ENCODE results near the gene SPATA13. TPM values are rescaled to one million over a fixed set of nuclear protein-coding genes. Genes with fewer than 3 reads are reported as not detected.

Gene SPATA13
- total RNA-seq, 3 donors from 2014 or later = 35.2 to 59.5 (median 35.6) TPM

DNA sequence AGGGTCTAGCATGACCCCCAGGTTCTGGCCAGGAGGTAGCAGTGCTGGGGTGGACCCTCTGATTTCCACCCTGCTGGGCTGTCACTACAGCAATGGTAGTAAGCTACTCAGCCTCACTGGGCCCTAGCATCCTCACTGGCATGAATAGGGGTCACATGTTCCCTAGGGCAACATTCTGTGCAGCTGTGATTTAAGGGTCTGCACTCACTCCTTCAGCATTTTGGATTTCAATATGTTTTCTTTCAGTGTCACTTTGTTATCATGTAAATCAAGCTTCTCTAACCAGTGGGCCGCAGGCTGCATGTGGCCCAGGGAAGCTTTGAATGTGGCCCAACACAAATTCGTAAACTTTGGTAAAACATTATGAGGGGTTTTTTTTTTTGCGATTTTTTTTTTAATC lies 57.8 kb downstream of the SPATA13 start:
- Histone ChIP-seq H3K4me1 (ENCODE audit: low read depth) (peaks cover 15% of the 10 kb centered on the region), H3K4me3 (no peak overlapping the region), H3K36me3 (ENCODE audit: low read depth) (no peaks in the 10 kb centered on the region), H3K9me3 (no peaks in the 10 kb centered on the region)
- TF ChIP-seq CTCF (IDR thresholded peaks at IDR 0.05) = no peak
- DNase-seq = no peak
- ATAC-seq = no peak
- intact Hi-C loops (cut with DNase I, micrococcal nuclease) = loop anchor here in 1 of 2 donors (10.0 kb wide), 1 partner anchor 174 kb away; no protein-coding TSS in a partner anchor

GRCh38 chr13:24218977-24219376 lies 58.5 kb downstream of the SPATA13 start:
- H3K4me3 ChIP-seq = no peak overlapping the region
- peaks cover 15% of the 10 kb centered on the region for H3K4me1 ChIP-seq (ENCODE audit: low read depth)
- DNase-seq (no peak), ATAC-seq (no peak)
- H3K9me3 ChIP-seq = no peaks in the 10 kb centered on the region
- intact Hi-C loops (cut with DNase I, micrococcal nuclease) = loop anchor here in 1 of 2 donors (10.0 kb wide), 1 partner anchor 174 kb away; no protein-coding TSS in a partner anchor
- H3K36me3 ChIP-seq (ENCODE audit: low read depth) = no peaks in the 10 kb centered on the region
- TF ChIP-seq CTCF (IDR thresholded peaks at IDR 0.05) = no peak

GRCh38 chr13:24220086-24220703 lies 59.7 kb downstream of the SPATA13 start:
- DNase-seq = peak in 1 of 3 donors; percentile 89
- intact Hi-C loops (cut with DNase I, micrococcal nuclease) = loop anchor here (2.0 to 10.0 kb wide), 3 partner anchors 165 to 199 kb away; no protein-coding TSS in a partner anchor
- Histone ChIP-seq H3K9me3 (no peaks in the 10 kb centered on the region), H3K4me1 (ENCODE audit: low read depth) (peaks cover 15% of the 10 kb centered on the region), H3K36me3 (ENCODE audit: low read depth) (peaks cover 7% of the 10 kb centered on the region), H3K4me3 (no peak overlapping the region)
- peak; percentile 40 for TF ChIP-seq CTCF (IDR thresholded peaks at IDR 0.05)
- peak; percentile 76 for ATAC-seq

DNA sequence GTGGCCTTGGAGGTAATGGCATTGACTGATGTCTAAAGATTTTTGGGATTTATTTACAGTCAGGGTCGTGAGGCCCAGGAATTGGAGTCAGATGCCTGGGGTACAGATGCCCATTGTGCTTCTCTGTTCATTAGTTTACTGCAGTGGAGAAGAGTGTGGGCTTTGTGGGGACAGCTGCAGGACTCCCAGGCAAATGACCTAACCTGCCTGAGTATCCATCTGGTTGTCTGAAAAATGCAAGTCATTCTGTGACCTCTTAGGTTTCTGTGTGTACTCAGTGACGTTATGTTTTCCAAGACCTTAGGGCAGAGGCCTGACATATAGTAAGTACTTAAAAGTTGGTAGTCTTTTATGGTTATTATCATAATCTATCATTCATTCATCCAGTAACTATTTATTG lies 60.5 kb downstream of the SPATA13 start:
- Histone ChIP-seq H3K9me3 (no peaks in the 10 kb centered on the region), H3K4me3 (no peak overlapping the region), H3K4me1 (ENCODE audit: low read depth) (peaks cover 15% of the 10 kb centered on the region), H3K36me3 (ENCODE audit: low read depth) (peaks cover 7% of the 10 kb centered on the region)
- no peak for TF ChIP-seq CTCF (IDR thresholded peaks at IDR 0.05)
- intact Hi-C loops (cut with DNase I, micrococcal nuclease) = loop anchor here (2.0 to 10.0 kb wide), 3 partner anchors 166 to 200 kb away; no protein-coding TSS in a partner anchor
- DNase-seq (no peak), ATAC-seq (no peak)

GRCh38 chr13:24222756-24223155 lies 62.2 kb downstream of the SPATA13 start:
- no peak for TF ChIP-seq CTCF (IDR thresholded peaks at IDR 0.05)
- ATAC-seq (no peak), DNase-seq (no peak)
- H3K4me3 ChIP-seq = no peak overlapping the region
- peaks cover 7% of the 10 kb centered on the region for H3K36me3 ChIP-seq (ENCODE audit: low read depth)
- H3K9me3 ChIP-seq = no peaks in the 10 kb centered on the region
- intact Hi-C loops (cut with DNase I, micrococcal nuclease) = loop anchor here (5.0 to 10.0 kb wide), 2 partner anchors 168 to 200 kb away; no protein-coding TSS in a partner anchor
- H3K4me1 ChIP-seq (ENCODE audit: low read depth) = peaks cover 12% of the 10 kb centered on the region

All from mucosa of descending colon (tissue), 3 donors.